Stimulated activated CD4-positive, alpha-beta T cell treated with anti-CD3 and anti-CD28 coated beads, Interleukin-2, amount 100 ng/mL, for 48 hours (primary cell): ENCODE data around the gene METTL17.
"Not testable (repeated sequence)": the region's sequence is repeated elsewhere in the genome, so short reads cannot be mapped to it uniquely, and the experiment has no call there.

Source experiments
- DNase-seq, 2 donors: peaks; one replicate each; pipeline ENCODE4 v3.0.0-alpha.2; 2020

Gene METTL17

DNA sequence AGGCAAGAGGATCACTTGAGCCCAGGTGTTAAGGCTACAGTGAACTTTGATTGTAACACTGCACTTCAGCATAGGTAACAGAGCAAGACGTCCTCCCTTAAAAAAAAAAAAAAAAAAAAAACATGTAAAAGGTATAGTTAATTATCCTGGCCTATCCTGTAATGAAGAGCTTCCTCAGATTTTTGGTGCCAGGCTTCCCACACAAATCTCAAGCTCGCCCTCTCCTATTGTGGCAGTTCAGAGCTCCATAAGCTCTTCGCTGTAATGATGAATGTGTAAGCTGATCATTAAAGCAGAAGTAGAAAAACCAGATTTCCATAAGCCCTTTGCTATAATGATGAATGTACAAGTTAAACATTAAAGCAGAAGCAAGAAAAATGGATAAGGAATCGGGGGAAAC, 7.3 kb downstream of the METTL17 start:
- DNase-seq = no peak

DNA sequence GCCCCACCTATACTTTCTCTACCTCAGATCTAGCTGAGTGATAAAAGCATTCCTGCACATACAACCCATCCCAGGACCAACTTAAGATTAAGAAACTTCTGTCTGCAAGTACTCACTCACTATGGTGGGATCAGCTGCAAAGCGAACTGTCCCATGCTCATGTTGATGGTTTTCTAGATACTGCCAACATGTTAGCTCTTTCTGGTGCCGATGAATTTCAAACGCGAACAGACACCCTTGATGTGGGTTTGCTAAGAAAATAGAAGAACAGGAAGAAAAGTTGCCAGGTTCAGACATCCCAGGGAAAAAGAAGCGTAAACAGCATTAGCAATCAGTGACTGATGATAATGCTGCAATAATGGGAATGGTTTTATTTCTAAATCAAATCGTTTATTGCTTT, 7.8 kb downstream of the METTL17 start:
- DNase-seq = no peak

DNA sequence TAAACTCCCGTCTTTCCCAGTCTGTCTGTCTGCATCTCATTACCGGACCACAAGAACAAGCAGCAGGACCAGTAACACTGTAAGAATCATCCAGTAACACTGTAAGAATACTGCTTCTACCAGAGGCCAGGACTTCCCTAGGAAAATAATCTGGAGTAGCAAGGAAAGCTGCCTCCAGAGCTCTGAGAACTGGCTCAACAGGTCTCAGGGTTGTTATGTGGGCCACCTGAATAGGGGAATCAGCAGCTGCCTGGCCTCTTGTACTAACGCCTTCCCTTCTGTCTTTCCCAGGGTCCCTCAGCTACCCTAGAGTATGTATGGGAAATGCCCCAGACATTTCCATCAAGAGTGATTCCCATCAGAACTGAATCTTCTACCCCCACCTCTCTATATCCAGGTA, 8.4 kb downstream of the METTL17 start:
- DNase-seq = no peak

DNA sequence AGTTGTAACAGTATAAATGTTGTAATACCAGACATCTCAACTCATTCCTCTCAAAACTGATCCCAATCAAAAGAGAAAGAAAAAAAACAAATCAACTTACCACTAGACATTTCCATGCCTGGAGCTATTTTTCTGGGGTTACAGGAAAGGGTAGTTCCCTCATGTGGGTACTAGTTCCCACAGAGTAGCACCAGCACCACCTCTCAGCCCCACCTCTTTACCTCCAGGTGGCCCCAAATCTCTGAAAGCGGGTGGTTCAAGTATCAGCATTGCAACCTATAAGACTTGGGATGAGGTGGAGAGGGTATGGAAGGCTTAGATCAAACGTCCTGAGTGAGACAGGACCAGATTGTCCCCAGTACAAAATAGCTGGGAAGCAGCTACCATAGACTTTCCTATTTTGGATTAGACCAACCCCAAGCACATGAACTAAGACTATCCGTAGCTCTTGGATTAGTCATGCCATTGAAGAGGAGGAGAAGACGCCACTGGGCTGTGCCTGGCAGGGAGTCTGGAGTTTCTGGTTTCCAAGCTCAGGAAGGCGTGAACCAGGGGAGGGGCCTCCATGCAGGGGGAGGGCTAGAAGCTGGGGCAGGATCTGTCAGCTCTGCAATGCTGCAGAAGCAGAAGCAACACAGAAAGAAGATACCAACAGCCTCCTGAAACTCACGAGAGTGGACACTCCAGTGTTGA, 9.0 kb downstream of the METTL17 start, which contains the start of gene SLC39A2:
TSS of gene SLC39A2 (plus strand) at position 620 of the 693 bp plus-strand sequence. CDS start 154 bp downstream, outside the sequence.
- no peak for DNase-seq

DNA sequence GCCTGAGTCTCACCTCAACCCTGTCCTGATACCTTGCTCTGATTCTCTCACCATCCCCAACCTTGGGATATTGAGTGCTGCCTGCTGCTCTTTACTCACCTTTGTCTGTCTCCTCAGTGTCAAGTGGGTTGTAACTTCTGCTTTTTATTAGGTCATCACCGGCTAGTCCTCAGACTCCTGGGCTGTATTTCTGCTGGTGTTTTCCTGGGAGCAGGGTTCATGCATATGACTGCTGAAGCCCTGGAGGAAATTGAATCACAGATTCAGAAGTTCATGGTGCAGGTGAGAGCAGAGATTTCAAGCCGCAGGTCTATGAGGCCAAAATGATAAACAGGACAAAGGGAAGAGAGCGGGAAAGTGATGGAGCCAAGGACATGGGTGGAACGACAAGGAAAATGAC, 9.8 kb downstream of the METTL17 start:
- no peak for DNase-seq

DNA sequence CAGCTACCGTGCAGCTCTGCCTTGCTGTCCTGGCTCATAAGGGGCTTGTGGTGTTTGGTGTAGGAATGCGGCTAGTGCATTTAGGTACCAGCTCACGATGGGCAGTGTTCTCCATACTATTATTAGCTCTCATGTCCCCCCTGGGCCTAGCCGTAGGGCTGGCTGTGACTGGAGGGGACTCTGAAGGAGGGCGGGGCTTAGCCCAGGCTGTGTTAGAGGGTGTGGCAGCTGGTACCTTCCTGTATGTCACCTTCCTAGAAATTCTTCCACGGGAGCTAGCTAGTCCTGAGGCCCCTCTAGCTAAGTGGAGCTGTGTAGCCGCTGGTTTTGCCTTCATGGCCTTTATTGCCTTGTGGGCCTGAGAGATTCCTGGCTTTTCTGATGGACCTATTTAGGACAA, 11.4 kb downstream of the METTL17 start:
- DNase-seq = no peak

DNA sequence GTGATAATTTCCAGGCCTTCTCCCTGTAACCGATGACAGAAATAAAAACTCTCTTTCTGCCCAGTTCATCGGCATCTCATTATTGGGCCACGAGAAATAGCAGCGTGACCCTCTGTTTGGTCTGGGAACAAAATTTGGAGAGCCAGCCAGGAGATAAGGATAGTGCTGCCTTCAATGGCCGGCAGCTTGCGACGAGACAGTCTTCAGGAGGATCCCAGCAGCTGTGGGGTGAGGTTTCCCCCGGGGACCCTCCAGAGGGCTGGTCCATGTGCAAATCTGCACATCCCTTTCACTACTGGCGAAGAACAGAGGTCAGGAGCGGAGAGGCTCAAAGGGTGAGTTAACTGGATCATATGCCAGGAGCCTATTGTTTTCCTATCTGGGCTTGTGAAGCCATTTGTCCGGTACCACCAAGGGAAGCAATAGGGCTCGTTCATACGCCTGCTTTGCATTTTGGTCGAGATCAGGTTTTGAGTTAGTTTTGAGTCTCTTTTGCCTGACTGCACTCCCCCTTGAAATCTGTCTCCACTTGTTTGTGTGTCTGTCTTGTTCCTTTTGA, 14.1 kb downstream of the METTL17 start:
- no peak for DNase-seq

DNA sequence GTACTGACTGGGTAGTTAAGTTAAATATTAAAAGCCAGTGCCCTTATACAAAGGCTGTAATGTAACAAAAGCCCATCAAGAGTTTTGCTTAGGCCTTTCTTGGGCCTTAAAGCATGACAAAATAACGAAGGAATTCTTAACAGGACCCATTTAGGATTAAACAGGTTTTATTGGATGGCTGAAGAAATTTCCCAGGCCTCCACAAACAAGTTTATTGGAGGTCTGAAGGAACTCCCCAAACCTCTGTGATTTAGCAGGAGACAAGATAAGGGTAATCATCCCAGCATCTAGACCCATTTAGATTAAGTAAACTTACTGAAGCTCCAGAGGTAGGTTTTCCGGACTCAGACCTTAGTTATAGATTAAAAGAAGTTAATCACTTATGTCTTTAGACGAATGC, 19.9 kb downstream of the METTL17 start:
- DNase-seq = not testable (repeated sequence)

DNA sequence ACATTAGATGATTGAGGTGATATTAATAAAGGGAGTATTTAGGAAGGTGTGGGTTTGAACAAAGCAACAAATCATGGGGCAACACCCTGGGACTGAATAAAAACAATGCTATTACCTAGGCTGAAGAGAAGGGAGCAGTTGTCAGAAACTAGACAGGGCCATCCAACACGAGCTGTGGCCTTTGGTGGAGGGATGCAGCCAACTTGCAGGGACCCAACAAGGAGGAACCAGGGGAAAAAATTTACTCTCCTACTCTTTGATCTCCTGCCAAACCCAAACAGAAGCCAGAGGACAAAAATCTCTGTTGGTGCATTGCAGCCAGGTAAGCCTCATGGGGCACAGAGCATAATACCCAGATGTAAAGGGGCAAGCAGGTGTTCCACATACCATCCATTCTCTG, 21.4 kb downstream of the METTL17 start:
- DNase-seq = no peak

DNA sequence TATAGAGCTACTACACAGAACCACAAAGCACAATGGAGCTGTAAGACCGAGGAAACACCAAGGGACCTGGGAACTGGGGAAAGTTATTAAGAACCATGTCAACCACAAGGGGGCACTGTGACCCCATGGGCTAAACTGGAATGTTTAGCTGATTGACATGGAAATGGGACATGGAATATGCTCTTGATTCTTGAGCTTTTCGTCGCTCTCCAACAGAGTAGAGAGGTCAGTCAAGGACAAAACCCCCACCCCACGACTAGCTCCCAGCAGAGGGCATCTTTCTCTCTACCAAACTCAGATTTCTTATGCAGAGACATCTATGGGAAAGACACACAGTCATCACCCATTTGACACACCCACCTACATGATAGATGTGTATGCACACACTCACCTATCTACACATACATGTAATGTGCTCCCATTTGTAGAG, 25.0 kb downstream of the METTL17 start:
- DNase-seq = peak; percentile 77 to 86

DNA sequence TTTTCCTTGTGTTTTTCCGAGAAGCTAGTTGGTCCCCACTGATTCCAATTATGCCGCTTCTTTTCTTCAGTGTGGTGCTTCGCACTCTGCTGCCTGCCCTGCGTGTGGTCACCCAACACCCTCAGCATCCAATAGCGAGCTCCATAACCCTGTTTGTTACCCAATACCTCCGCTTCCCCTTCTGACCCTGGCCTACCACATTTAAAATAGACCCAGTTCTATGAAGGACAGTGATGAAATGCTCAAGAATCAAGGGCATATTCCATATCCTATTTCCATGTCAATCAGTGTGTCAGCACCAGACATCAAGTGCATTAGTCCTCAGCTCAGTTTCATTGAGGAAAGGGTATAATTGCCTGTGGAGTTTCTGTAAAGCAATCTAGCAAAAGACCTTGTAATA, 25.5 kb downstream of the METTL17 start:
- DNase-seq = no peak

DNA sequence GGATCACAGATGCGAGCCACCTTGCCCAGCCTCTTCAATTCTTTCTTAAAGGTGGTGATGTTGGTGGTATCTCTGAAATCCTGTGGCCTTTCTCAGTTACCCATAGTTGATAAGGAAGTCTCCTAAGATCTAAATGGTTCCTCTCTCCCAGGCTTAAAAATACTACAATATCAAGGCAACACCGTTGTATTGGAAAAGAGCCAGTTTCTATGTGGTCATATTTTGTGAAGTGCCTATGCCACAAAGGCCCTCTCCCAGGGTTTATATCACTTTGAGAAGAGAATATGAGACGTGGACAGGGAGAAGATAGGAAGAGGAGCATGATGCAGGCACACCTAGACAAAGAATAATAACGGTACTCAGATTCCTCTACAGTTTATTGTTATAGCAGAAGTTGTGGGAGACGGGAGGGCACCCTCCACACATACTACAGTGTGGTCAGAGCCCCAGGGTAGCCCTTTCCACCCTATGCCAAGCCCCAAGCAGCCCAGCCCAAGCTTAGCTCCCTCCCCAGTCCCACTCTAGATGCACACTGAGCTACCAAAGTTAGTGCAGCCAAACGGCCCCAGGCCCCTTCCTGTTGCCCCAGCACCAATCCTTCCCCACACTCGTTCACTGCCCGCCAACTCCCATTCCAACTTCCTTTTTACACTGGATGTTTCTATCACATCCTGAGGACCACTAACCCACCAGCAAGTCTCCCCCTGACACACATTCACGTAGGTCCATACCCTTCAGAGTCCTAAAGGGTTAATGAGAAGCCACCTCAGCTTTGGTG, 26.8 kb downstream of the METTL17 start:
- no peak for DNase-seq

DNA sequence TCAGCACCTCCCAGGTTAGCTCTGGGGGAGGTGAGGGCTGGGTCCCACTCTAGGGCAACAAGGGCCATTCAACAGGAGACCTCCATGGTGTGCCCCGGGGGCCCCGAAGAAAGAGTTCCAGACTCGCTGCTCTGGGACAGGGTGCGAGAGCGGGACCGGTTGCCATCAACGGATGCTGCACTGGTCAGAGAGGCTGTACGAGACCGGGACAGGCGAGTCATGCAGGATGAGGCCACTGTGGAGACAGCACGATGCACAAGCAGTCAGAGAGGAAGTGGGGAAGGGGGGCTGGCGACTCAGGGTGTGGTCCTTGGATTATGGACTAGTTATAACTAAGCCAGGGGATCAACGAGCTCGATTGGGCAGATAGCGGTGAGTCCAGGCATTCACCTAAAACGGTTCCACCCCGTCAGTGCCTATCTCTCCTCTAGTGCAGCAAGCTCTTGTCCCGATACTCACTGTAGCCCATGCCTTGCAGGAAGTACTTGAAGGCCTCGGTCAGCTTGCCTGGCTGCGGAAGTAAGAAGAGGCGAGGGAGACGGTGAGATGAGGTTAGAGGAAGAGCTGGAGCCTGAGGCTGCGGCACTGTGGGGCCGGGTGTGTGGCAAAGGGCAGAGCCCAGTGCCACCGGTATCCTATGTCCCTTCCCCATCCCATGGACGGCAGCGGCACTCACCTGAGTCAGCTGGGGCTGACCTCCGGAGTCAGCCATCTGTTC, 27.9 kb downstream of the METTL17 start:
- DNase-seq = no peak

DNA sequence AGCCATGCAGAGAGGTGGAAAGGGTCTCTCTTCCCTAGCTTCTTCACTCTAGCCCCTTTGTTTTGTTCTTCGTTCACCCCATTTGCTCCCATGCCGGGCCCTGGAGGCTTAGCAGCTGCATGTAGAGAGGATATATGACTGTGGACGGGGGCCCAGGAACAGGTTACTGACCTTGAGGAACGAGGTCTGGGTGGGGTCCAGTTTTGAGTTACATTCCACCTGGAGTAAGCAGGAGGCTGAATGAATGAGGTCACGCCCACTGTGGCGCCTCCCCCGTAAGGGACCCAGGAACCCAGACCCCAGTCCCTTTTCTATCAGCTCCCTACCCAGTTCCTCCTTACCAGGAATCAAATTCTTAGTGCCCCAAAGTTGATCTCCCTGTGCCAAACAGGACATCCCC, 28.5 kb downstream of the METTL17 start:
- DNase-seq = no peak

DNA sequence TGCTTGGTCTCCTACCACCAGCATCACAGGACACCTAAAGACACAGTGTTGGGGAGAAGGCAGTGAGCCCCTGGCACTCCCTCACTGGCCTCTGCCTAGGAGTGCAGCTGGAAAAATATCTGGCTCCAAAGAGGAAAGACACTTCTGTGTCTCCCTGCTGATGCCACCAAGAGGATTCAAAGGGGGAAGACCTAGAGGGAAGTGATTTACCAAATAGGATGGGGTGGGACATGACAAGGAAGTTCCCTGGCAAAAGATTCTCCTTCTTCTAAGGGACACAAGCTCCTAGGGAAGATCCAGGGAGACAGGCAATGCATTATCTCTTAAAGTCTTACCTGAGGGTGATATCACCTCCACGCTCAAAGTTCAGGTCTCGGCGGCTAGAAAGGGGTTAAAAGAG, 29.0 kb downstream of the METTL17 start:
- DNase-seq = no peak

DNA sequence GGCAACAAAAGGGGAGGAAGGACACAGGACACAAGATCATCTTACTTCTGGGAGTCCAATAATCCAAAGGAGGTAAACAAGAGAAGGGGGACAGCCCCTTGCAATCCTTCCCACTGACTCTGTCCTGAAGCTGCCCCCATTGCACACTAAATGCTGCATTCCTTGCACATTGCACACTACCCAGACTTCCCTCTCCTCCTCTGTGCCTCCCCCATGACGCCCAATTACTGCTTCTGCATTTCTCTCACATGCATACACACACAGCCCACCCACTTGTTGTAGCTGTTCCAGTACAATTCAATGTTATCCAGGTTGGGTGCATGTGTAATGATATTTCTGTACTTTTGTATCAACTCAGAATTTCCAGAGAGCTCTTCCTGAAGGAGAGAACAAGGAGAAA, 29.6 kb downstream of the METTL17 start:
- no peak for DNase-seq

DNA sequence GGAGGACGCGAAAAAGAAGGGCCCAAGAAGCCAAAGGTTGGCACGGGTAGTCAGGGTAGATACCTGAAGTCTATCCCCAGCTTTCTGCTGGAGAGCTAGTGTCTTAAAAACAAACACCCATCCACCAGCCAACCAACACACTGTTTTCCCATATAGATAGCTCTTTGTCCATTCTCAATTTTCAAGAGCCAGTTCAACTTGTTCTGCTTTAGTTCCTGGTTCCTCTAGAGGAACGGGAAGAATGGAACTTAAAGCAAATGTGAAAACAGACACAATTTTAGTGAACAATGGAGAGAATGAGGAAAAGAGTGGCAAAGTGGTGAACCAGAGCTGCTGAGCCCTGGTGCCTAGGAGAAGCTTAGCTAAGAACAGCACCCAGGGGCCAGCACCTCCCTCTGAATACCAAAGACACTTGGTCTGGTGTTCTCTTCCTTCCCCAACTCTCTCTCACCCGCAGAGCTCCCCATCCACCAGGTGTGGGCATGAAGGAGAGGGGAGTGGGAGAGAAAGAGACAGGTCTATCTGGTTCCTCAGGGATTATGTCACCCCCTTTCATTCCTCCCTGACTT, 31.3 kb downstream of the METTL17 start:
- no peak for DNase-seq

DNA sequence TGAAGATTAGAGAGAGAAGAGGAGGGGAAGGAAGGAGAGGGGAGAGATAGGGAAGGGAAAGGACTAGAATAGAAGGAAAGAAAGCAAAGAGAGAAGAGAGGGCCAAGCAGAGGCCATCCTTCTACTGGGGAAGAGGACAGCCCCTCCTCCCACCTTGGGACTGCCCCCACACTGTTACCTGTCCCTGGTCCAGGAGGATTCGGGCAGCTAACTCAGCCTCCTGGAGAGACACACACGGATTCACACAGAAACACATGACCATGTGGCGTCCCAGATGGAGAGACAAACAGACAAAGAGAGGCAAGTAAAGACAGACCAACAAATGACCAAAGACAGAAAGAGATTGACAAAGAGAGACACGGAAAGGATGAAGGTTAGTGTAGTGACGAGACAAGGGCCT, 32.9 kb downstream of the METTL17 start:
- no peak for DNase-seq

DNA sequence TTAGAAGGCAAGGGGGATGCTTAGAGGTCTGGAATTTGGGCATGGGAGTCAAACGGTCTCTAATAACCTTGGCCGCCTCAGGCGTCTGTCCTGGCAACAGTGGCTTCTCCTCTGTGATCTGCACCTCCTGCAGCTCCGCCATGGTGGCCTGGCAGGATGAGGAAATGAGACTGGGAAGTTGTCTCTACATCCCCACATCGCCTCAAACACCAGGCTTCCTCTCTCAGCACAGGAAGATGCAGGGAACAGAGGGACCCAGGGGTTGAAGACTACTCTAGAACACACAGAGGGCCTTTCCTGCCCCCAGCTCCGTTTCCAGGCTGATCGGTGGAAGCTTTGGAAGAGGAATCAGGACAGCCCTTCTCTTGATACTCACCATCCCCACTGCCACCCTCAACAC, 33.4 kb downstream of the METTL17 start:
- DNase-seq = no peak

DNA sequence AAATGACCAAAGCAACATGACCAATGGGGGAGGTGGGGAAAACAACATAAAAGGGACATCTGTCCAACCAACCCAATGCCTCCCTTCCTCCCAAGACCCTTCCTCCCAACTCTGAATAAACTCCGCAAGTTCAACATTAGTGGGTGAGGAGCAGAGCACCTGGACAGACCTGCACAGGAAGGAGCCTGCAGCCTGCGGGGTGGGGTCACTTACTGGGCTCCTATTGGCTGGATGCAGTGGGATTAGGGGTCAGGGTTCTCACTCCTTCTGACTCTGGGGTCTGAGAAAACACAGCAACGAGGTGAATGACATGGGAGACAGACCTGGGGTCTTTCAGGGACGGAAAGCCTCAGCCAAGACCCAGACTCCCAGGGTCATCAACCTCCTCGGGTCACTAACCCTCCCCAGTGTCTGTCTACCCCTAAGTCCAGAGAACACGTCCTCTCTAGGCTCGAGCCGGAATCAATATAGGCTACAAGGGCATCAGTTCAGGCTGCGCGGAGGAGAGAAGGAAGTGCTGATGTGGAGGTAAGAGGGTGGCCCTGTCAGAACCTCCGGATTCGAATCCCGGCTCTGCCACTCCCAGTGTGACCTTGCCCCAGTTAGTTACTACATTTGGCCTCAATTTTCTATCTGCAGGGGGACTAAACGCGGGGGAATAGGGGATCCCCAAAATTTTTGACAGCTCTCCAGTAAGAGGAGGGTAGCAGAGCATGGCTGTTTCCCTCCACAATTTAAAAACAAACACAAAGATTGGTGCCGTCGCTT, 34.2 kb downstream of the METTL17 start:
- peak in 1 of 2 donors; percentile 8 for DNase-seq

DNA sequence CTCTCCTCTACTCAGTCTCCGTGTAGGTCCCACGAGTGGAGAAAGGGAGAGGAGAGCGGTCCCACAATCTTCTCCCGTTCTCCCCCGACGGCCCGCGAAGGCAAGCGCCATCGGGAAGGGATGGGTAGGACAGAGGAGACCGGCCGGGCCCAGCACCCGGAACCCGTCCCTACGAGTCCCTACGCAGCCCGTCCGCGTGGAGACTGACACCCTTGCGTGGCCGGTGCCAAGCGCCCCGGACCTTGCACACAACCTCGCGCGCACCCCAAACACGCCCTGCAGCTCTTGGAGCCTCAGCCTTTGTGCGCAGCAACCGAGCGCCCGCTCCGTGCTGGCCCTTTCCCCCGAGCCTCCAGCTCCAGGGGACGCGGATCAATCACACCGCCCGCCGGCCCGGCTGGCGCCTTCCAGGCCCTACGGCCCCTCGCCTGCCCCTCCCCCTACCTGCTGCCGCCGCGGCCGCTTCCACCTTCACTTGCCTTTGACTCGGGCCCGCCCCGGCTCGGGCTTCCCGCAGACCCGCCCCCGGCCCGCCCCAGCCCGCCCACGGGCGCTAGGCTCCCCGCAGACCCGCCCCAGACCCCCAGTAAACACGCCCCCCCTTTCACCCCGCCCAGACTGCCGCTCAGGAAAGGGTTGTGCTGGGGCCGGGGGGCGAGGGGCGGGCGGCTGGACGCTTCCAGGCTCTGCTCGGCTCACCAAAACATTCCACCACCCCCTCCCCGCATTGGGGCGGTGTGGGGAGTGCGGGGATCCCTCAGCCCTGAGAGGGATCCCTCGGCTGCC, 35.0 kb downstream of the METTL17 start, which contains the start of gene NDRG2:
TSS of gene NDRG2 (minus strand) at position 477 of the 786 bp plus-strand sequence. CDS start 1,746 bp downstream, outside the sequence.
- DNase-seq = peak; percentile 40 to 59
